Gastroesophageal sphincter (tissue), 4 donors: ENCODE measurements around the gene CHRM5. TPM values are rescaled to one million over a fixed set of nuclear protein-coding genes. Genes with fewer than 3 reads are reported as not detected.
"Not testable (repeated sequence)": the region's sequence is repeated elsewhere in the genome, so short reads cannot be mapped to it uniquely, and the experiment has no call there.

Experiments used
- ATAC-seq: fragments of 150-250 bp; one replicate; pipeline ENCODE4 v1.9.1; 2016; ENCODE audit warnings: mild to moderate bottlenecking, moderate library complexity
- H3K27ac ChIP-seq, 4 donors: fragments of 200-600 bp; sonication (generic) in 3 of 4; 1 replicate in 3 of 4; 2 replicates in 1 of 4; pipeline ENCODE4 v1.5.1; 2016 to 2019
- H3K27me3 ChIP-seq: fragments of 200-600 bp; sonication (generic); one replicate; pipeline ENCODE4 v1.5.1; 2019
- H3K36me3 ChIP-seq, 2 donors: fragments of 200-600 bp; sonication (generic); one replicate each; pipeline ENCODE4 v1.5.1; 2019; ENCODE audit warnings: control low read depth in 1 of 2
- H3K4me1 ChIP-seq, 3 donors: fragments of 200-600 bp; sonication (generic); 1 replicate in 2 of 3; 2 replicates in 1 of 3; pipeline ENCODE4 v1.5.1; 2016 to 2019; ENCODE audit warnings: control low read depth in 2 of 3
- H3K4me3 ChIP-seq, 2 donors: fragments of 200-600 bp; sonication (generic); one replicate each; pipeline ENCODE4 v1.5.1; 2019; ENCODE audit warnings: mild to moderate bottlenecking in 1 of 2, moderate library complexity in 1 of 2
- H3K9me3 ChIP-seq, 3 donors: fragments of 200-600 bp; sonication (generic); one replicate each; pipeline ENCODE4 v1.5.1; 2017 to 2019; ENCODE audit warnings: control low read depth in 2 of 3
- EP300 ChIP-seq: sonication (generic); formaldehyde crosslinking; IDR thresholded peaks from one replicate; pipeline ENCODE4 v1.6.1; 2017; ENCODE audit warnings: antibody characterized with exemption, mild to moderate bottlenecking
- POLR2A ChIP-seq, 2 donors: fragments of 450-650 bp; IDR thresholded peaks; one replicate each; pipeline ENCODE4 v1.6.1; 2017; ENCODE audit warnings: antibody characterized with exemption in 2 of 2, mild to moderate bottlenecking in 2 of 2, moderate library complexity in 1 of 2
- POLR2AphosphoS5 ChIP-seq: sonication (generic); formaldehyde crosslinking; IDR thresholded peaks from one replicate; pipeline ENCODE4 v1.6.1; 2017; ENCODE audit warnings: antibody characterized with exemption
- WGBS, 2 donors: methylation state at CpG; one replicate each; pipeline ENCODE4 v1.1.5; 2018; ENCODE audit warnings: low coverage in 1 of 2; 5-methylcytosine and 5-hydroxymethylcytosine counted together
- total RNA-seq, 4 donors: library from RNA; depleted of rRNA; stranded (reverse); fragments of >200 nt; gene quantifications; one replicate each; pipeline ENCODE4 v1.1.0, GENCODE V29; 2016
- TF ChIP-seq, protein P1 (sequence below), 4 experiments: fragments of 200-600 bp in 2 of 4; fragments of 450-650 bp in 2 of 4; sonication (generic) in 1 of 4; IDR thresholded peaks; one replicate each; pipeline ENCODE4 v1.5.1; 2017 to 2019; ENCODE audit warnings: antibody characterized with exemption in 4 of 4, mild to moderate bottlenecking in 2 of 4, moderate library complexity in 2 of 4

Gene CHRM5
- total RNA-seq, 4 donors from 2014 or later = not detected

DNA sequence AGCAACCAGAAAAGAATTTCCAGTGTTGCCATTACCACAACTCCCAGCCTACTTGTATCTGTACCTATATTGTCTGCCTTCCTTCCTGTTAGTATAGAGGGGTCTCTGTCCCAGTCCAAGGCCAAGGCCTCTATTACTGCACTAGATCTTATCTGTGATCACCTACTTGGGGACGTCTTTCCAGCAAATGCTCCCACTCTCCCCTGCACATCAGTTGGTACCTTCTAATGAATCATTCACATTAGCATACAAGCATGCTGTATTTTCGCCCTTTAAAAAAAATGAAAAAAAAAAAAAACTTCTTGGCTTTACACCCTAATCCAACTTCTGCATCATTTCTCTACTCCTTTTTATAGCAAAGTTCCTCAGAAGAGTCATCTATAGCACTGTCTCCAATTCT, 75.5 kb downstream of the CHRM5 start:
- no peak for ATAC-seq

GRCh38 chr15:34046471-34047145, 78.3 kb downstream of the CHRM5 start:
- Histone ChIP-seq H3K4me1 (no peaks in the 10 kb centered on the region), H3K4me3 (no peak overlapping the region), H3K36me3 (no peaks in the 10 kb centered on the region), H3K9me3 (peaks cover 0 to 21% (median 0%) of the 10 kb centered on the region in 3 donors), H3K27me3 (no peaks in the 10 kb centered on the region), H3K27ac (no peak overlapping the region)
- TF ChIP-seq EP300 (no peak), POLR2A (IDR thresholded peaks at IDR 0.05) (no peak), POLR2AphosphoS5 (no peak)
- TF ChIP-seq, protein P1, sequence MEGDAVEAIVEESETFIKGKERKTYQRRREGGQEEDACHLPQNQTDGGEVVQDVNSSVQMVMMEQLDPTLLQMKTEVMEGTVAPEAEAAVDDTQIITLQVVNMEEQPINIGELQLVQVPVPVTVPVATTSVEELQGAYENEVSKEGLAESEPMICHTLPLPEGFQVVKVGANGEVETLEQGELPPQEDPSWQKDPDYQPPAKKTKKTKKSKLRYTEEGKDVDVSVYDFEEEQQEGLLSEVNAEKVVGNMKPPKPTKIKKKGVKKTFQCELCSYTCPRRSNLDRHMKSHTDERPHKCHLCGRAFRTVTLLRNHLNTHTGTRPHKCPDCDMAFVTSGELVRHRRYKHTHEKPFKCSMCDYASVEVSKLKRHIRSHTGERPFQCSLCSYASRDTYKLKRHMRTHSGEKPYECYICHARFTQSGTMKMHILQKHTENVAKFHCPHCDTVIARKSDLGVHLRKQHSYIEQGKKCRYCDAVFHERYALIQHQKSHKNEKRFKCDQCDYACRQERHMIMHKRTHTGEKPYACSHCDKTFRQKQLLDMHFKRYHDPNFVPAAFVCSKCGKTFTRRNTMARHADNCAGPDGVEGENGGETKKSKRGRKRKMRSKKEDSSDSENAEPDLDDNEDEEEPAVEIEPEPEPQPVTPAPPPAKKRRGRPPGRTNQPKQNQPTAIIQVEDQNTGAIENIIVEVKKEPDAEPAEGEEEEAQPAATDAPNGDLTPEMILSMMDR (IDR thresholded peaks at IDR 0.05) = no peak
- no peak for ATAC-seq
- WGBS, 2 donors = 87 to 90% methylated on average over 5 to 8 of the region's 16 CpGs

More for the DNA sequence above, 75.5 kb downstream of the CHRM5 start:
- TF ChIP-seq, protein P1 (IDR thresholded peaks at IDR 0.05) = no peak
- TF ChIP-seq POLR2AphosphoS5 = no peak
- Histone ChIP-seq H3K4me3 (no peak overlapping the region), H3K27ac (no peak overlapping the region), H3K36me3 (no peaks in the 10 kb centered on the region), H3K27me3 (no peaks in the 10 kb centered on the region), H3K4me1 (peaks cover 0 to 11% (median 5%) of the 10 kb centered on the region in 3 donors), H3K9me3 (no peaks in the 10 kb centered on the region)
- WGBS, 2 donors = 64 to 82% methylated on average over 1 to 2 of the region's 2 CpGs

DNA sequence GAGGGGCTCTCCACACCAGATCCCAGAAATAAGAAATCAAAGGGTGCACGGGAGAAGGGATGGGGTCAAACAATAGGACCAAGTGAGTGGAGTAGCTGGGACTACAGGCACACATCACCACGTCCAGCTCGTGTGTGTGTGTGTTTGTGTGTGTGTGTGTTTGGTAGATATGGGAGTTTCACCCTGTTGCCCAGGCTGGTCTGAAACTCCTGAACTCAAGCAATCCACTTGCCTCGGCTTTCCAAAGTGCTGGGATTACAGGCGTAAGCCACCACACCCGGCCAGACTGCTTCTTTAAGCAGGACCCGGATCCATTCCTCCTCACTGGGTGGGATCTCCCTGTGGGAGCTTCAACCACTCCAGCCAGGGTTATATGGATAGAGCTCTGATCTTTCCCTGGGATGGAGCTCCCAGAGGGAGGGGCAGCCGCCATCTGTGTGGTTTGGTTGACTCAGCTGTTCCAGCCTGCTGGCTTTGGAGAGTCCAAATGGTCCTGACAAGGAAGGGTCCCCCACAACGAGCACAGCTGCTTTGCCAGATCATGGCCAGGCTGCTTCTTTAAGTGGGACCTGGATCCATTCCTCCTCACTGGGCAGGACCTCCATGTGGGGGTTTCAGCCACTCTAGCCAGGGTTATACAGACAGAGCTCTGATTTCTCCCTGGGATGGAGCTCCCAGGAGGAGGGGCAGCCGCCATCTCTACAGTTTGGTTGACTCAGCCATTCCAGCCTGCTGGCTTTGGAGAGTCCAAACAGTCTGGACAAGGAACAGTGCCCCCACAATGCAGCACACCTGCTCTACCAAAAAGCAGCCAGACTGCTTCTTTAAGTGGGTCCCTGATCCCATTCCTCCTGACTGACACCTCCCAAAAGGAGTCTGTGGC, 79.8 kb downstream of the CHRM5 start:
- Histone ChIP-seq H3K4me1 (no peaks in the 10 kb centered on the region), H3K27me3 (no peaks in the 10 kb centered on the region), H3K36me3 (no peaks in the 10 kb centered on the region), H3K9me3 (peaks cover 0 to 21% (median 0%) of the 10 kb centered on the region in 3 donors), H3K4me3 (no peak overlapping the region), H3K27ac (no peak overlapping the region)
- TF ChIP-seq, protein P1 (IDR thresholded peaks at IDR 0.05) = no peak
- TF ChIP-seq POLR2AphosphoS5 = no peak
- TF ChIP-seq EP300 = no peak
- no peak for TF ChIP-seq POLR2A (IDR thresholded peaks at IDR 0.05)
- ATAC-seq = no peak
- 60 to 88% methylated on average over 2 to 3 of the region's 10 CpGs for WGBS, 2 donors

DNA sequence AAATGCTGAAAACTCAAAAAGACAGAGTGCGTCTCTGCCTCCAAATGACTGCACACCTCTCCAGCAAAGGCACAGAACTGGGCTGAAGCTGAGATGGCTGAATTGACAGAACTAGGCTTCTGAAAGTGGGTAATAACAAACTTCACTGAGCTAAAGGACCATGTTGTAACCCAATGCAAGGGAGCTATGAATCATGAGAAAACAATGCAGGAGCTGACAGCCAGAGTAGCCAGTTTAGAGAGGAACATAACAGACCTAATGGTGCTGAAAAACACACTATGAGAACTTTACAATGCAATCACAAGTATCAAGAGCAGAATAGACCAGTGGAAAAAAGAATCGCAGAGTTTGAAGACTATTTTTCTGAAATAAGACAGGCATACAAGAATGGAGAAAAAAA, 80.8 kb downstream of the CHRM5 start:
- no peak for ATAC-seq
- no peaks in the 10 kb centered on the region for H3K27me3 ChIP-seq
- WGBS, 2 donors = 92 to 100% methylated on average over 2 of the region's 2 CpGs
- no peaks in the 10 kb centered on the region for H3K36me3 ChIP-seq
- no peaks in the 10 kb centered on the region for H3K4me1 ChIP-seq
- H3K4me3 ChIP-seq = no peak overlapping the region
- H3K27ac ChIP-seq = no peak overlapping the region
- H3K9me3 ChIP-seq = peaks cover 0 to 21% (median 0%) of the 10 kb centered on the region in 3 donors
- TF ChIP-seq, protein P1 (IDR thresholded peaks at IDR 0.05) = no peak
- TF ChIP-seq POLR2A (IDR thresholded peaks at IDR 0.05) (no peak), POLR2AphosphoS5 (no peak), EP300 (no peak)

GRCh38 chr15:34050385-34050784, 82.1 kb downstream of the CHRM5 start:
- H3K9me3 ChIP-seq = peaks cover 0 to 21% (median 0%) of the 10 kb centered on the region in 3 donors
- 89 to 100% methylated on average over 1 of the region's 1 CpG for WGBS, 2 donors
- ATAC-seq, H3K36me3 ChIP-seq, H3K27ac ChIP-seq, H3K4me3 ChIP-seq, H3K4me1 ChIP-seq, H3K27me3 ChIP-seq: not testable (repeated sequence)
